ENCODE measurements around the gene UBE3B.
A peak's percentile ranks its signal among the peaks of the same experiment; 100 is the strongest.
"Not testable (repeated sequence)": the region's sequence is repeated elsewhere in the genome, so short reads cannot be mapped to it uniquely, and the experiment has no call there.

UBE3B gene

GRCh38 chr12:109477185-109477962 is at the start of gene UBE3B, which contains the start of gene KCTD10:
UBE3B (plus strand) TSS chr12:109477634; CDS start chr12:109483552, 5,918 bp downstream.
KCTD10 (minus strand) TSS chr12:109477300; CDS start chr12:109477262, 38 bp downstream.
- DNase-seq: peak; percentile 86 to 91

GRCh38 chr12:109428037-109428629 is 49.3 kb upstream of the UBE3B start:
- DNase-seq: peak; percentile 62 to 75

GRCh38 chr12:109428804-109429203 is 48.6 kb upstream of the UBE3B start:
- not testable (repeated sequence) for DNase-seq

- DNase-seq: no peak
Observed at GRCh38 chr12:109430244-109430643, 47.2 kb upstream of the UBE3B start.

GRCh38 chr12:109432431-109432830 is 45.0 kb upstream of the UBE3B start:
- no peak for DNase-seq

GRCh38 chr12:109432842-109433304 is 44.6 kb upstream of the UBE3B start:
- DNase-seq: peak; percentile 77 to 82

GRCh38 chr12:109433618-109434017 is 43.8 kb upstream of the UBE3B start:
- DNase-seq: no peak

DNA sequence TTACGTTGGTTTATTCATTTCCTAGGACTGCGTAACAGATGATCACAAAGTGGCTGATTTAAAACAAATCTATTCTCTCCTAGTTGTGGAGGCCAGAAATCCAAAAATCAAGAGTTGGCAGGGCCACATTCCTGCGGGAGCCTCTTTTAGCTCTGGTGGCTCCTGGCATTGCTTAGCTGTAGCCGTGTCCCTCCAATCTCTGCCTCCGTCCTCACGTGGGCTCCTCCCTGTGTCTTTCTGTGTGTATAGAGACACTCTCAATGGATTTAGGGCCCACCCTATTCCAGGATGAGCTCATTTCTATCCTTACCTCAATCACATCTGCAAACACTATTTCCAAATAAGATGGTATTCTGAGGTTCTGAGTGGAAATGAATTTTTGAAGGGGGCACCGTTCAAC is 42.9 kb upstream of the UBE3B start:
- DNase-seq: no peak

- DNase-seq: no peak
Observed at GRCh38 chr12:109435428-109436187, 41.8 kb upstream of the UBE3B start.

- no peak for DNase-seq
Observed at GRCh38 chr12:109436188-109436560, 41.3 kb upstream of the UBE3B start.

- no peak for DNase-seq
Observed at GRCh38 chr12:109439181-109439580, 38.3 kb upstream of the UBE3B start.

DNA sequence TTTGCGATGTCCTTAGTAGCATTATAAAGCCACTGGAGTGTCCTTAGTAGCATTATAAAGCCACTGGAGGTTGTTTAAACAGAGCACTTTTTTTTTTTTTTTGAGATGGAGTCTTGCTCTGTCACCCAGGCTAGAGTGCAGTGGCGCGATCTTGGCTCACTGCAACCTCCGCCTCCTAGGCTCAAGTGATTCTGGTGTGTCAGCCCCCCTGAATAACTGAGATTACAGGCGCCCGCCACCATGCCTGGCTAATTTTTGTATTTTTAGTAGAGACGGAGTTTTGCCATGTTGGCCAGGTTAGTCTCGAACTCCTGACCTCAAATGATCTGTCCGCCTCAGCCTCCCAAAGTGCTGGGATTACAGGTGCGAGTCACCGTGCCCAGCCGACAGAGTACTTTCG is 37.5 kb upstream of the UBE3B start:
- not testable (repeated sequence) for DNase-seq

DNA sequence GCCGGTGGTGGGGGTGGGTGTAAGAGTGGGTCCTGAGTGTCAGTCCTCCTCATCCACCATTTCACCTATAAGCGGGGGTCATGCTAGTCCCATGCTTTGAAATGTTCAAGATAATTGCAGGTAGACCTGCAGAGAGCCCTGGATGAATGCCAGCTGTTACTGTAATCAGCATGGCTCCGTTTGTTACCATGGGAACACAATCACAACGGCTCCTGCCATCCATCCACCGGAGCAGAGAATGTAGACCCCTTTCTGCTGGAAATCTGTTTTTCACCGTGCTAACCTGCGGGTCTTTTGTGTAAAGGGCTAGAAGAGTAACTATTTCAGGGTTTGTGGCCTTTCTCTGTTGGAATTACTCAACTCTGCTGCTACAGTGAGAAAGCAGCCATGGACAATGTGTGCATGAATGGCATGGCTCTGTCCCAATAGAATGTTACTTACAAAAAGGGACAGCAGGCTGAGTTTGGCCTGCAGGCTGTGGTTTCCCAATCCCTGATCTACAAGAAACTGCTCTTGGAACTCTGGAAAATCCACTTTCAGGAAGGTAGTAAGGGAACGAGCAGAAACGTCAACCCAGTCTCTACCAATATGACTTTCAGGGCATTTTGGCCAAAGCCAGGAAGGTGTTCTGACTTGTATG is 36.5 kb upstream of the UBE3B start:
- peak; percentile 62 to 63 for DNase-seq

DNA sequence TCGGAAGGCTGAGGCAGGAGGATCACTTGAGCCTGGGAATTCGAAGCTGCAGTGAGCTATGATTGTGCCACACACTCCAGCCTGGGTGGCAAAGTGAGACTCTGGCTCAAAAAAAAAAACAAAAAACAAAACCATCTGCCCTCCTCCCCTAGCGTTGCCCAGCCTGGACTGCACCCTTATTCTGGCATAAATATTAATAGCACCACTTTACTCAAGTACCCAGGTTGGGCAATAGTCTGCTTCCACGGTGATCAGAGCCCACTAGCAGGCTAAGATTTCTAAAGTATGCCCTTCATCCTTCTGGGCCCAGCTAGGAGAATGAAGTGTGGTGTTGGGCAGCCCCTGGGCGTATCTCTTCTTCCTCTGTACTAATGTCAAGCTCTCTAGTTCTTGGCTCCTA is 33.6 kb upstream of the UBE3B start:
- no peak for DNase-seq

GRCh38 chr12:109444259-109444658 is 33.2 kb upstream of the UBE3B start:
- no peak for DNase-seq

DNA sequence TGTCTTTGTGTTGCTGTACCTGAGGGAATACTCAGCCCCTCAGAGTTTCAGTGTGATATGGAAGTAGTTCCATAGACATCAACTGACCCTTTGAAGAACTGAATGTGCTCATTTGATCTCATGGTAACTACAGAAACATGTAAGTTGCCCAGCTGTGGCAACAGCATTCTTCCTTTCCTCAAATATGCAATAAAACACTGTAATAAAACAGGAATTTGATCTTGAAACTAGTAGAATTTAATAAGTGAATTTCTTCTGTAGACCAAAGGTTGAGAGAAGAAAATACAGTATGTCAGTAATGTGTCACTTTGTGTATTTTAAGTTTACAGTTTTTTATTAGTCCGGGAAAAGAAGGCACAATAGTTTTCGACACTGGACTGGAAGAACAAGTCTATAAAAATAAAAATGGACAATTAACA is 32.2 kb upstream of the UBE3B start:
- no peak for DNase-seq

DNA sequence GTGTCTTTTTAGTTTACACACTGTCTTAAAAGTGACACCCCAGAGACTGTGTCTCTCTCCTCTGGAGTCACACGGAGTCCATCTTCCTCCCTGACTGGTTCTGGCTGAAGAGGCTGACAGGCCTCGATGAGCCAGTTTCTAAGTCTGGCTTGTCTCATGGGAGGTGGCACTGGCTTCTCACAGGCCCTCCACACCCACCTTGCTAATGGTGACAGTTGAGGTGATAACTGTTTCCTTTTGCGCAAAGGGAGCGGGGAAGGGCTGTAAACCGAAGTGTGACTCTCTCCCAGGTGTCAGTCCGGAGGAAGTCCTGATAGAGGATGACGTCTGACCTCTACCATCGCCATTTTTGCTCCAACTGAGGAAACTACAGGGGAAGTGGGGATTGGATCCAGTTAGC is 30.6 kb upstream of the UBE3B start:
- DNase-seq: no peak

- DNase-seq: no peak
Observed at GRCh38 chr12:109447482-109447881, 30.0 kb upstream of the UBE3B start.

GRCh38 chr12:109448272-109448671 is 29.2 kb upstream of the UBE3B start:
- no peak for DNase-seq

DNA sequence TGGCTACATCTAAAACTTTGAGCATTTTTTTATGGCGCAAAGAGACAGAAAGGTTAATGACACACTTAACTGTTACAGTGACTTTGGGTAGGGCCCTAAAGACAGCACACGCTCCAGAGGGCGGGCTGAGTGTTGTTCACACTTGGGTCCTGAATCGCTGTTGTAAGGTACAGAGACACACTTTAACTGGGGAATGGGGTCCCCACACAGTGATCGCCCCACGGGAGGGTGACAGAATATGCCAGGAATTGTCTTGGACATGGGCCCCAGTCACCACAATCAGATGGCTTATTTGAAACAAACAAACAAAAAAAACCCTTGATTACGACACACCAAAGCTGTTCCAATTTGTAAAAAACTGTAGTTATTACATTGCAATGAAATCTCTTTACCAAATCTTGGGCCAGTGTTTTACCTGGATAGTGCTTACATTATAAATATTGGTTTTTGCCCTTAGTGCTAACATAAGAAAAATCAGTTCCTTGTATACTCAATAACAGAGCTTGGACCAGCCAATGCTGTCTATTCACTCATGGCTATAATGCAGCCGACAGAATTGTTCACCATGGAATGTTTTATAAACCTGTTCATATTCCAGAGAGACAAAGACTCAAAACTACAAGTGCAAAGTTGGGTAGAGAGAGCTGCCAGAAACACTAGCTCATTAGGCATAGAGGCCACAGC is 28.6 kb upstream of the UBE3B start:
- DNase-seq: no peak

DNA sequence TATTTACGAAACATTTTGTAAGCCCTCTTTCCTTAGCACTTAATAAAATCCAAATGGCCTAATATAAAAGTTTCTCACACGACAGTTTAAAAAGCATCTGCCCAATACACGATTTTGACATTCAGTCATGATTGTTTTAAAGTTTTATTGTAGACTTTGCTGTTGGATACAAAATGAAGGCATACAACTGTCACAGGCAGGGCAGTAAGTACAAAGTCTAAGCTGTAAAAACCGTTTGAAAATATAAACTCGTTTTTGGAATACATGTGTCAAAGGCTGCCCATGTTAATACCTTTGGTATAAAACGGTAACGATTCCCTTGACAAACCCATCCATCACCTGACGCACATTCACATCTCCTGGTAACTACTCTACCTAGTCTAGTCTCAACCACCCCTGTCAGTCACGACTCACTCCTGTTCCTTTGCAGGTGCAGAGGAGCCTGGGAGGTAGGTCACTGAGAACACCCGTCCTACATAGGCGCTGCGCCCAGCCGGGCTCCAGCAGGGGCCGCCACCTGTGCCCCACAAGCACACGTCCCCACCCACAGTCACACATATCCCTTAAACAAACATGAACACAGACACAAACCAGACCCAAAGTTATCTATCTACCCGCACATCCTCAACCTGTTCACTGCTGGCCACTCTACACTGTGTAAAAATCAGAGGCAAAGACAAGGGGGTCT is 27.4 kb upstream of the UBE3B start:
- no peak for DNase-seq

- DNase-seq: no peak
Observed at GRCh38 chr12:109450980-109451379, 26.5 kb upstream of the UBE3B start.

All from NCI-H2081 (cell line).